Lung (tissue), 12 donors: ENCODE results near the gene SLC51A. TPM values are rescaled to one million over a fixed set of nuclear protein-coding genes. Genes with fewer than 3 reads are reported as not detected.
"Not testable (repeated sequence)": the region's sequence is repeated elsewhere in the genome, so short reads cannot be mapped to it uniquely, and the experiment has no call there.

Experiments
- ATAC-seq: fragments of 200-7000 bp; cut with Tn5 transposase; one replicate; pipeline ENCODE4 v1.9.1; 2020; ENCODE audit warnings: moderate number of reproducible peaks; ENCODE audit not compliant: insufficient read depth, low FRiP score
- DNase-seq, 3 donors: peaks; one replicate each; pipeline ENCODE4 v3.0.0-alpha.2; 2013 to 2017
- H3K27ac ChIP-seq, 2 donors: one replicate each; pipeline ENCODE4 v1.5.1; 2013; ENCODE audit warnings: mild to moderate bottlenecking in 2 of 2, moderate library complexity in 2 of 2, control low read depth in 1 of 2, inconsistent platforms in 1 of 2, low read depth in 1 of 2, low read length in 1 of 2
- H3K27me3 ChIP-seq, 3 donors: one replicate each; pipeline ENCODE4 v1.5.1; 2013; ENCODE audit warnings: low read length in 2 of 3; ENCODE audit not compliant: control insufficient read depth in 3 of 3, insufficient read depth in 3 of 3
- H3K36me3 ChIP-seq, 4 donors: one replicate each; pipeline ENCODE4 v1.5.1; 2013; ENCODE audit warnings: low read length in 4 of 4, mild to moderate bottlenecking in 1 of 4, moderate library complexity in 1 of 4; ENCODE audit not compliant: control insufficient read depth in 4 of 4, insufficient read depth in 4 of 4
- H3K4me1 ChIP-seq, 5 donors: one replicate each; pipeline ENCODE4 v1.5.1; 2013; ENCODE audit warnings: low read length in 5 of 5, mild to moderate bottlenecking in 2 of 5, moderate library complexity in 1 of 5; ENCODE audit not compliant: control insufficient read depth in 5 of 5, insufficient read depth in 5 of 5
- H3K4me3 ChIP-seq: one replicate; pipeline ENCODE4 v1.5.1; 2013; ENCODE audit warnings: mild to moderate bottlenecking, control low read depth, moderate library complexity
- H3K9ac ChIP-seq, 2 donors: one replicate each; pipeline ENCODE4 v1.5.1; 2013; ENCODE audit warnings: low read length in 2 of 2, control low read depth in 1 of 2; ENCODE audit not compliant: insufficient read depth in 1 of 2
- H3K9me3 ChIP-seq, 4 donors: one replicate each; pipeline ENCODE4 v1.5.1; 2013; ENCODE audit warnings: low read length in 3 of 4, mild to moderate bottlenecking in 1 of 4, moderate library complexity in 1 of 4; ENCODE audit not compliant: control insufficient read depth in 4 of 4, insufficient read depth in 3 of 4
- WGBS, 2 donors: extraction: QIAGEN DNeasy Blood & Tissue Kit; methylation state at CpG; one replicate each; pipeline ENCODE4 v1.1.7; 2013; 5-methylcytosine and 5-hydroxymethylcytosine counted together
- polyA plus RNA-seq, 2 donors: library from polyadenylated mRNA; stranded (reverse); fragments of 200-250 nt; gene quantifications; one replicate each; pipeline ENCODE4 v1.2.1, GENCODE V29; 2013
- total RNA-seq, 2 donors: library from RNA; depleted of rRNA in 1 of 2; stranded (reverse); fragments of >200 nt in 1 of 2; gene quantifications; one replicate each; pipeline ENCODE4 v1.2.1, GENCODE V29; 2014 to 2021
- TF ChIP-seq, protein P1 (sequence below): IDR thresholded peaks from 2 replicates; pipeline ENCODE4 v1.5.1; 2012; ENCODE audit warnings: mild to moderate bottlenecking; ENCODE audit errors: control extremely low read depth, extremely low read depth
- donor health status: control.
- donor health status: control.
- donor health status: Bipolar disorder and iron deficiency.
- donor health status: healthy.
- donor health status: DM: yes; HTN: yes; CAD: no.

The SLC51A gene
- total and polyA plus RNA-seq, 4 donors: 0.73 to 7.2 (median 1.9) TPM

DNA sequence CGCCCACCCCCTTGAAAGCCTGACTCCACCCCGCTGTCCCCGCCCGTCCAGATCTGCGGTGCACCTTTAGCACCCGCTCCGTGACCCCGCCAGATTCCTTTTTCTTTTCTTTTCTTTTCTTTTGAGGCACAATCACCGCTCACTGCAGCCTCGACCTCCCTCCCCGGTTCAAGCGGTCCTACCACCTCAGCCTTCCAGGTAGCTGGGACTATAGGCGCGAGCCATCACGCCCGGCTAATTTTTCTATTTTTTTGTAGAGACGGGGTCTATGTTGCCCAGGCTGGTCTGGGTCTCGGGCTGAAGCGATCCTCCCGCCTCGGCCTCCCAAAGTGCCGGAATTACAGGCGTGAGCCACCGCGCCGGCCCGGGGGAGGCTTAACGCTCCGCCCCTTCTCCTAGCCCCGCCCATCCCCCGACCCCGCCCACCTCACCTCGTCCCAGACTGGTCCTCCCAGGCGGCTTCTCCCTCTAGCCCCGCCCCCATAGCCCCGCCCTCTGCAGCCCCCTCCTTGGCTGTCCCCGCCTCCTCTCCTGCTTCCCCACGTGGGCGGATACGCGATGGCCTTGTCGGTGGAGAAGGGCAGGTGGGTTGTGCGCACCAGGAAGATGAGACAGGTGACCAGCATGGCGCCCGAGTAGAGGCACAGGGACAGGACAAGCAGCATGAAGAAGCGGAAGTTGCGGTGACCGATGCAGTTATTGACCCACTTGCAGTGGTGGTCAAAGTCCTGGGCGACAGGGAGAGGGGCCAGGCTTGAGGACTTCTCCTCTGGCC lies 8.3 kb upstream of the SLC51A start:
- Histone ChIP-seq H3K27ac (no peak overlapping the region), H3K9me3 (peaks cover 0 to 2% (median 0%) of the 10 kb centered on the region in 4 donors), H3K27me3 (no peaks in the 10 kb centered on the region), H3K4me1 (peaks cover 0 to 4% (median 0%) of the 10 kb centered on the region in 5 donors), H3K4me3 (no peak overlapping the region), H3K36me3 (no peaks in the 10 kb centered on the region), H3K9ac (no peak overlapping the region)
- DNase-seq: peak in 1 of 3 donors; percentile 45
- 27 to 36% methylated on average over 45 to 49 of the region's 49 CpGs for WGBS, 2 donors
- TF ChIP-seq, protein P1, sequence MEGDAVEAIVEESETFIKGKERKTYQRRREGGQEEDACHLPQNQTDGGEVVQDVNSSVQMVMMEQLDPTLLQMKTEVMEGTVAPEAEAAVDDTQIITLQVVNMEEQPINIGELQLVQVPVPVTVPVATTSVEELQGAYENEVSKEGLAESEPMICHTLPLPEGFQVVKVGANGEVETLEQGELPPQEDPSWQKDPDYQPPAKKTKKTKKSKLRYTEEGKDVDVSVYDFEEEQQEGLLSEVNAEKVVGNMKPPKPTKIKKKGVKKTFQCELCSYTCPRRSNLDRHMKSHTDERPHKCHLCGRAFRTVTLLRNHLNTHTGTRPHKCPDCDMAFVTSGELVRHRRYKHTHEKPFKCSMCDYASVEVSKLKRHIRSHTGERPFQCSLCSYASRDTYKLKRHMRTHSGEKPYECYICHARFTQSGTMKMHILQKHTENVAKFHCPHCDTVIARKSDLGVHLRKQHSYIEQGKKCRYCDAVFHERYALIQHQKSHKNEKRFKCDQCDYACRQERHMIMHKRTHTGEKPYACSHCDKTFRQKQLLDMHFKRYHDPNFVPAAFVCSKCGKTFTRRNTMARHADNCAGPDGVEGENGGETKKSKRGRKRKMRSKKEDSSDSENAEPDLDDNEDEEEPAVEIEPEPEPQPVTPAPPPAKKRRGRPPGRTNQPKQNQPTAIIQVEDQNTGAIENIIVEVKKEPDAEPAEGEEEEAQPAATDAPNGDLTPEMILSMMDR: no peak
- peak; percentile 48 for ATAC-seq

DNA sequence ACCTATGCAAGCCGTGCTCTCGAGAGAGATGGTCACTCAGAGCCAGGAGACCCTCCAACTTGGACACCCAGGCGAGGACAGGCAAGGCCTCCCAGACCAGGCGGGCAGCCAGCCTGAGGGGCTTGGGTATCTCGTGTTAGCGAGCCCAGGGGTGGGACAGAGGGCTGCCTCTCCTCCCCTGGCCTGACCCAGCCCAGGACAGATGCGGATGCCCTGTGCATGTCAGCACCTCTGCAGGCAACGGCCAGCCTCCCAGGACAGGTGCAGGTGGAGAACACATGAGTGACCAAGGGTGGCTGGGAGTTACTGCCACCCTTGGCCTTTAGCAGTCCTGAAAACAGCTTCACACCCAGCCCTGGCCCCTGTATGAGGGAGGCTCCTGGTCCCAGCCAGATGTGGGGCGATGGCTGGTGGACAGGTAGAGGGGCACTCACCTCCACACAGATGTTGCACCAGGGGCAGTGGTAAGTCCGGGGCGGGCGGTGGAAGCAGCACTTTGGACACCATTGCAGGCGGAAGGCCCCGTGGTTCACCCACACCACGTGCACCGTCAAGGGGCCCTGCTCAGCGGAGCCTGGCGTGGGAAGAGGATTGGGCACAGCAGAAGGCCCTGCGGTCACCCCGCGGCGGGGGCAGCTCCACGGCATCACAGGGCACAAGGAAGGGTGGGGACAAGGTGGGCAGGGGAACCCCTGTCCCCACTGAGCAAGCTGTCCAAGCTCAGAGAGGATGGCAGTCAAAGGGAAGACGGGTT lies 7.2 kb upstream of the SLC51A start:
- no peak overlapping the region for H3K9ac ChIP-seq
- H3K27ac ChIP-seq: no peak overlapping the region
- H3K4me1 ChIP-seq: peaks cover 0 to 4% (median 0%) of the 10 kb centered on the region in 5 donors
- H3K36me3 ChIP-seq: no peaks in the 10 kb centered on the region
- TF ChIP-seq, protein P1: no peak
- H3K4me3 ChIP-seq: no peak overlapping the region
- H3K9me3 ChIP-seq: peaks cover 0 to 2% (median 0%) of the 10 kb centered on the region in 4 donors
- no peaks in the 10 kb centered on the region for H3K27me3 ChIP-seq
- DNase-seq (no peak), ATAC-seq (no peak)
- 86 to 88% methylated on average over 24 of the region's 24 CpGs for WGBS, 2 donors

DNA sequence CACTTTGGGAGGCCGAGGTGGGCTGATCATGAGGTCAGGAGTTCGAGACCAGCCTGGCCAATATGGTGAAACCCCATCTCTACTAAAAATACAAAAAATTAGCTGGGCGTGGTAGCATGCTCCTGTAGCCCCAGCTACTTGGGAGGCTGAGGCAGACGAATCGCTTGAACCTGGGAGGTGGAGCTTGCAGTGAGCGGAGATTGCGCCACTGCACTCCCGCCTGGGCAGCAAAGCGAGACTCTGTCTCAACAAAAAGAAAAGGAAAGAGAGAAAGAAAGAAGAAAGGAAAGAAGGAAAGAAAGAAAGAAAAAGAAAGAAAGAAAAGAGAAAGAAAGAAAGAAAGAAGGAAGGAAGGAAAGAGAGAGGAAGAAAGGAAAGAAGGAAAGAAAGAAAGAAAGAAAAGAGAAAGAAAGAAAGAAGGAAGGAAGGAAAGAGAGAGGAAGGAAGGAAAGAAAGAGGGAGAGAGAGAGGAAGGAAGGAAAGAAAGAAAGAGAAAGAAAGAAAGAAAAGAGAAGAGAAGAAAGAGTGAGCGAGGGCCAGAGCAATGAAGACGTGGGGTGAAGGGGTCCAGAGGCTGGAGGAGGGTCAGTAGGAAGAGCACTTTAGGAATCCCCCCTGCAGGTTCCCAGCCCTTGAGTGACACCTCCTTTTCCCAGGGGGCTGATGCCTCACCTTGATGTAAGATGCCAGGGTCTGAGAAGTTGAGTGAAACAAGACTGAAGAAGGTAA lies 6.2 kb upstream of the SLC51A start:
- not testable (repeated sequence) for H3K4me3 ChIP-seq, DNase-seq, H3K27me3 ChIP-seq, ATAC-seq, H3K27ac ChIP-seq, H3K36me3 ChIP-seq, H3K9me3 ChIP-seq, H3K4me1 ChIP-seq, H3K9ac ChIP-seq
- 81 to 93% methylated on average over 11 of the region's 11 CpGs for WGBS, 2 donors
